ENCODE measurements around the gene ADH6.

The ADH6 gene

GRCh38 chr4:99221980-99222379, 2.9 kb upstream of the ADH6 start:
- TF ChIP-seq EZH2 (IDR thresholded peaks at IDR 0.05; ENCODE audit: borderline replicate concordance, low read depth, low read length, severe bottlenecking), result no peak
- TF ChIP-seq CTCF (IDR thresholded peaks at IDR 0.05; ENCODE audit: borderline replicate concordance, extremely low read depth, low read length, poor library complexity, severe bottlenecking), result no peak
- Histone ChIP-seq H3K36me3 (ENCODE audit: insufficient read depth, low read length) (no peaks in the 10 kb centered on the region), H2AFZ (ENCODE audit: low read depth, low read length) (no peak overlapping the region), H3K9ac (ENCODE audit: low read depth, low read length) (no peak overlapping the region), H3K79me2 (ENCODE audit: insufficient read depth, low read length) (no peaks in the 10 kb centered on the region), H3K27ac (ENCODE audit: low read length) (no peak overlapping the region), H3K4me2 (ENCODE audit: insufficient read depth, low read length) (no peak overlapping the region), H3K4me1 (ENCODE audit: insufficient read depth, low read length) (no peaks in the 10 kb centered on the region), H3K9me3 (ENCODE audit: insufficient read depth, low read length, severe bottlenecking) (no peaks in the 10 kb centered on the region), H4K20me1 (ENCODE audit: insufficient read depth, low read length) (no peaks in the 10 kb centered on the region), H3K27me3 (ENCODE audit: insufficient read depth, low read length, poor library complexity) (no peaks in the 10 kb centered on the region), H3K4me3 (ENCODE audit: low read depth in 1 of 2, low read length in 2 of 2) (no peak overlapping the region)
- ATAC-seq (ENCODE audit: insufficient read depth, low read depth), result no peak
- DNase-seq, result no peak

GRCh38 chr4:99219479-99219878, 433 bp upstream of the ADH6 start:
- no peaks in the 10 kb centered on the region for H3K4me1 ChIP-seq (ENCODE audit: insufficient read depth, low read length)
- H3K4me3 ChIP-seq (ENCODE audit: low read depth in 1 of 2, low read length in 2 of 2), result no peak overlapping the region
- no peak for ATAC-seq (ENCODE audit: insufficient read depth, low read depth)
- H3K27ac ChIP-seq (ENCODE audit: low read length), result no peak overlapping the region
- no peaks in the 10 kb centered on the region for H3K27me3 ChIP-seq (ENCODE audit: insufficient read depth, low read length, poor library complexity)
- H3K79me2 ChIP-seq (ENCODE audit: insufficient read depth, low read length), result no peaks in the 10 kb centered on the region
- TF ChIP-seq CTCF (IDR thresholded peaks at IDR 0.05; ENCODE audit: borderline replicate concordance, extremely low read depth, low read length, poor library complexity, severe bottlenecking) (no peak), EZH2 (IDR thresholded peaks at IDR 0.05; ENCODE audit: borderline replicate concordance, low read depth, low read length, severe bottlenecking) (no peak)
- H3K9me3 ChIP-seq (ENCODE audit: insufficient read depth, low read length, severe bottlenecking), result no peaks in the 10 kb centered on the region
- H4K20me1 ChIP-seq (ENCODE audit: insufficient read depth, low read length), result no peaks in the 10 kb centered on the region
- H3K36me3 ChIP-seq (ENCODE audit: insufficient read depth, low read length), result no peaks in the 10 kb centered on the region
- H3K4me2 ChIP-seq (ENCODE audit: insufficient read depth, low read length), result no peak overlapping the region
- no peak for DNase-seq
- H2AFZ ChIP-seq (ENCODE audit: low read depth, low read length), result no peak overlapping the region
- no peak overlapping the region for H3K9ac ChIP-seq (ENCODE audit: low read depth, low read length)

- no peak for DNase-seq
Observed at GRCh38 chr4:99215521-99215920, 3.5 kb downstream of the ADH6 start.

More at GRCh38 chr4:99215521-99215920, 3.5 kb downstream of the ADH6 start:
- H3K9ac ChIP-seq (ENCODE audit: low read depth, low read length), result no peak overlapping the region
- H3K4me2 ChIP-seq (ENCODE audit: insufficient read depth, low read length), result no peak overlapping the region
- H4K20me1 ChIP-seq (ENCODE audit: insufficient read depth, low read length), result no peaks in the 10 kb centered on the region
- H3K4me1 ChIP-seq (ENCODE audit: insufficient read depth, low read length), result no peaks in the 10 kb centered on the region
- H3K9me3 ChIP-seq (ENCODE audit: insufficient read depth, low read length, severe bottlenecking), result no peaks in the 10 kb centered on the region
- H3K27ac ChIP-seq (ENCODE audit: low read length), result no peak overlapping the region
- H3K79me2 ChIP-seq (ENCODE audit: insufficient read depth, low read length), result no peaks in the 10 kb centered on the region
- no peaks in the 10 kb centered on the region for H3K36me3 ChIP-seq (ENCODE audit: insufficient read depth, low read length)
- H3K27me3 ChIP-seq (ENCODE audit: insufficient read depth, low read length, poor library complexity), result no peaks in the 10 kb centered on the region
- no peak overlapping the region for H2AFZ ChIP-seq (ENCODE audit: low read depth, low read length)
- no peak for TF ChIP-seq EZH2 (IDR thresholded peaks at IDR 0.05; ENCODE audit: borderline replicate concordance, low read depth, low read length, severe bottlenecking)
- TF ChIP-seq CTCF (IDR thresholded peaks at IDR 0.05; ENCODE audit: borderline replicate concordance, extremely low read depth, low read length, poor library complexity, severe bottlenecking), result no peak
- ATAC-seq (ENCODE audit: insufficient read depth, low read depth), result no peak
- no peak overlapping the region for H3K4me3 ChIP-seq (ENCODE audit: low read depth in 1 of 2, low read length in 2 of 2)
